ENCODE measurements around the gene EPB41L3. TPM values are rescaled to one million over a fixed set of nuclear protein-coding genes. Genes with fewer than 3 reads are reported as not detected.

The EPB41L3 gene
- total RNA-seq, result 100 to 1,000 TPM in 3 of 4 donors, 10 to 100 TPM in 1; 97.3 to 403 (median 134) TPM

DNA sequence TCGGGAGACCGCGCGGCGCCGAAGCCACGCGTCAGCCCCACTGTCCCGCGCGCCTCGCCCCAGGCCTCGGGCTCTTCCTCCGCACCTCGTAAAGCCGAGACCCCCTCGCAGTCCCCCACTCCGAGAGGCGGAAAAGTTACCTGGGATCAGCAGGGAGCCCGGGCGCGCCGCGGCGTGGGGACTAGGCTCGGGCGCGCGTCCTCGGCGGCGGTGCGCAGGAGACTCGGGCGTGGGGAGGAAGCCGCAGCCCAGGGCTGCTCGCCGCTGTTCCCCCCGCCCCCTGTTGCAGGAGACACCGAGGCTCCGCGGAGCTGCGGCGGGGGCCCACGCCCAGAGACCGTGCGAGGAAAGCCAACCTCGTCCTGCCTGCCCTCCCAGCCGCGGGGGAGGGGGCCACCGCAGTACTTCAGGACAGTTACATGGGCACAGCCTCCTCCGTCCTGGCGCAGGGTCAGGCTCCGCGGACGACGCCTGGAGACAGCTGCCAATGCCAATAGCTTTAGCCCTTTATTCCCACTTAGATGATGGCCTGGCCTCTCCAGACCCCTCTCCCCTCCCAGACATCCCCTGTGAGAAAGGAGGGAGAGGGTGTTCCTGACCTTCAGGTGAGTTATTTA lies at the start of gene EPB41L3:
TSS of gene EPB41L3 (minus strand) at position 225 of the 617 bp plus-strand sequence. CDS start 54,814 bp downstream, outside the sequence.
- Histone ChIP-seq H3K4me1 (peaks cover 0 to 14% (median 2%) of the 10 kb centered on the region in 4 donors), H3K27ac (peak within 1 kb of the TSS; percentile 65 to 85 (median 76)), H3K36me3 (no peaks in the 10 kb centered on the region), H3K4me3 (peak within 1 kb of the TSS; percentile 60 to 75 (median 62)), H3K9me3 (no peaks in the 10 kb centered on the region), H3K27me3 (peaks cover 19% of the 10 kb centered on the region)
- in situ Hi-C loops (cut with MboI; ENCODE audit: low pct_ligation_motif_present in 1 of 4, low pct_unique_long_range_greater_than_20kb in 1 of 4, low sequenced_read_pairs in 3 of 4), result no loop called here
- DNase-seq, result peak; percentile 26
- WGBS, 2 donors (ENCODE audit: low coverage in 1 of 2), result 4% methylated on average over 53 of the region's 57 CpGs; no CpG with 5 or more reads in 1 of the 2 donors
- intact Hi-C loops (cut with DNase I; ENCODE audit: low total_unique reads), result loop anchor here (2.0 to 10.0 kb wide), 2 partner anchors 87 to 119 kb away; no protein-coding TSS in a partner anchor
- TF ChIP-seq POLR2AphosphoS5 (IDR thresholded peaks at IDR 0.05) (peak in 2 of 3 donors; percentile 11 to 68), EP300 (IDR thresholded peaks at IDR 0.05; ENCODE audit: low read depth) (no peak), CTCF (IDR thresholded peaks at IDR 0.05) (no peak), POLR2A (IDR thresholded peaks at IDR 0.05) (peak; percentile 42)

- H3K9me3 ChIP-seq, result no peaks in the 10 kb centered on the region
- H3K27ac ChIP-seq, result no peak overlapping the region
- no peak for TF ChIP-seq CTCF (IDR thresholded peaks at IDR 0.05)
- no peak for TF ChIP-seq EP300 (IDR thresholded peaks at IDR 0.05; ENCODE audit: low read depth)
- no peak for TF ChIP-seq POLR2A (IDR thresholded peaks at IDR 0.05)
- TF ChIP-seq POLR2AphosphoS5 (IDR thresholded peaks at IDR 0.05), result no peak
- H3K4me3 ChIP-seq, result no peak overlapping the region
- H3K27me3 ChIP-seq, result no peaks in the 10 kb centered on the region
- H3K36me3 ChIP-seq, result no peaks in the 10 kb centered on the region
- in situ Hi-C loops (cut with MboI; ENCODE audit: low pct_ligation_motif_present in 1 of 4, low pct_unique_long_range_greater_than_20kb in 1 of 4, low sequenced_read_pairs in 3 of 4), result no loop called here
- DNase-seq, result no peak
- H3K4me1 ChIP-seq, result peaks cover 0 to 7% (median 2%) of the 10 kb centered on the region in 4 donors
- intact Hi-C loops (cut with DNase I; ENCODE audit: low total_unique reads), result no loop called here
Observed at GRCh38 chr18:5588529-5588928, 44.7 kb upstream of the EPB41L3 start.

DNA sequence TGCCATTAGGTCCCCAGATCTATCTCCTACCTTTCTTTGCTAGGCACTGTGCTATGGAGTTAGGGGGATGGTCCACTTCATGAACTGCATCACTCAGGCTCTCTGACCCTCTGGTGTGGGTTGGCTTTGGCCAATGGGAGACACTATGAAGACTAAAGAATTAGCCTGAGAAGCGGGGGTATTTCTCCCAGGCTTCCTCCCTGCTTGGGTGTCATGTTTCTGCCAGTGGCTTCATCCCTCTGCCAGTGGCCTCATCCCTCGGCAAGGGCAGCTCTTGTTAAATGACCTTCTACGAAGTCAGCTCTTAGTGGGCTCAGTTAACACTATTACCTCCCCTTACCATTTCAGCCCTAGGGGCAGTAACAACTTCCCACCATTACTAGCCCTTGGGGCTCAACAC lies 41.9 kb upstream of the EPB41L3 start:
- WGBS, 2 donors (ENCODE audit: low coverage in 1 of 2), result 62 to 100% methylated on average over 1 to 3 of the region's 3 CpGs
- in situ Hi-C loops (cut with MboI; ENCODE audit: low pct_ligation_motif_present in 1 of 4, low pct_unique_long_range_greater_than_20kb in 1 of 4, low sequenced_read_pairs in 3 of 4), result no loop called here
- H3K27ac ChIP-seq, result no peak overlapping the region
- intact Hi-C loops (cut with DNase I; ENCODE audit: low total_unique reads), result no loop called here
- H3K4me3 ChIP-seq, result no peak overlapping the region
- peaks cover 0 to 7% (median 2%) of the 10 kb centered on the region in 4 donors for H3K4me1 ChIP-seq
- H3K36me3 ChIP-seq, result no peaks in the 10 kb centered on the region
- H3K9me3 ChIP-seq, result no peaks in the 10 kb centered on the region
- H3K27me3 ChIP-seq, result no peaks in the 10 kb centered on the region
- TF ChIP-seq POLR2A (IDR thresholded peaks at IDR 0.05) (no peak), EP300 (IDR thresholded peaks at IDR 0.05; ENCODE audit: low read depth) (no peak), POLR2AphosphoS5 (IDR thresholded peaks at IDR 0.05) (no peak), CTCF (IDR thresholded peaks at IDR 0.05) (no peak)
- DNase-seq, result no peak

DNA sequence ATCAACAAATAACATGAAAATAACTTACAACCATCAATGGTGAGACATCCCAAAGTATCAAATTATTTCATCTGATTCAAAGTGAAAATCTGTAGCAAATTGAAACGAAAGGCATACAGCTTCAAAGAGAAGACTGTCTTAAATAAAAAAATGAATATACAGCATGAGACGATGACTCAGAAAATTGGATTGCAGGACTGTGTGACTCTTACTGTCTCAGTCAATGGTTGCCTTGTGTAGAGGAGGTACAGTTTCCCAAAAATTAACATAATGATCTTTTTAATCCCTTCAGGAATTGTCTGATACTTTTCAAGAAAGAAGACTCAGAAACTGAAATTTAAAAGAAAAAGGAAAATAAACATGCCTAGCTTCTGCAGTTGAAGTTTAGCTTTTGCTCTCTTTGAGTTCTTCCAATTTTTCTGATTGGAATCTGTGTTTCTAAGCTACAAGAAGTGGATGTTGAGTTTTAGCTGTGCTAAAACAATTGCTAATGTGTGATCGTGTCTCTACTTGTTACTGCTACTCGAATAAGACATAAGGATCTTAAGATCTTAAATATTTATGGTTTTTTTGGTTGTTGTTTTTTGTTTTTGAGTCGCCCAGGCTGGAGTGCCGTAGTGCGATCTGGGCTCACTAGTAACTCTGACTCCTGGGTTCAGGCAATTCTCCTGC lies 41.1 kb upstream of the EPB41L3 start:
- Histone ChIP-seq H3K4me1 (peaks cover 0 to 7% (median 2%) of the 10 kb centered on the region in 4 donors), H3K27ac (no peak overlapping the region), H3K9me3 (no peaks in the 10 kb centered on the region), H3K4me3 (no peak overlapping the region), H3K36me3 (no peaks in the 10 kb centered on the region), H3K27me3 (no peaks in the 10 kb centered on the region)
- in situ Hi-C loops (cut with MboI; ENCODE audit: low pct_ligation_motif_present in 1 of 4, low pct_unique_long_range_greater_than_20kb in 1 of 4, low sequenced_read_pairs in 3 of 4) (no loop called here), intact Hi-C loops (cut with DNase I; ENCODE audit: low total_unique reads) (no loop called here)
- 84 to 86% methylated on average over 7 of the region's 7 CpGs for WGBS, 2 donors (ENCODE audit: low coverage in 1 of 2)
- TF ChIP-seq POLR2AphosphoS5 (IDR thresholded peaks at IDR 0.05) (no peak), POLR2A (IDR thresholded peaks at IDR 0.05) (no peak), EP300 (IDR thresholded peaks at IDR 0.05; ENCODE audit: low read depth) (no peak), CTCF (IDR thresholded peaks at IDR 0.05) (no peak)
- DNase-seq, result no peak
